GM19099 (cell line): Measurements from ENCODE around the gene ADIG.

Experiments used
- POLR2A ChIP-seq: IDR thresholded peaks from 3 replicates; pipeline ENCODE4 v1.6.1; 2011; ENCODE audit warnings: low read depth; ENCODE audit not compliant: insufficient read length; ENCODE audit errors: extremely low read depth

The ADIG gene

GRCh38 chr20:38588303-38588702 is 7.3 kb downstream of the ADIG start:
- no peak for TF ChIP-seq POLR2A

- TF ChIP-seq POLR2A, result no peak
These were observed 8.4 kb downstream of the ADIG start for GRCh38 chr20:38589351-38589750.

- TF ChIP-seq POLR2A, result no peak
These were observed 9.1 kb downstream of the ADIG start for GRCh38 chr20:38589967-38590675.

- TF ChIP-seq POLR2A, result no peak
These were observed 9.9 kb downstream of the ADIG start for GRCh38 chr20:38590676-38591473.

- TF ChIP-seq POLR2A, result no peak
These were observed 10.7 kb downstream of the ADIG start for GRCh38 chr20:38591474-38592410.

- no peak for TF ChIP-seq POLR2A
These were observed 18.4 kb downstream of the ADIG start for GRCh38 chr20:38599410-38599882.

- TF ChIP-seq POLR2A, result no peak
These were observed 19.1 kb downstream of the ADIG start for GRCh38 chr20:38600057-38600456.

GRCh38 chr20:38601216-38602184 is 20.5 kb downstream of the ADIG start, which contains the start of gene ARHGAP40:
TSS of gene ARHGAP40 (plus strand) at chr20:38601809.
- TF ChIP-seq POLR2A, result no peak

- no peak for TF ChIP-seq POLR2A
These were observed 21.2 kb downstream of the ADIG start for GRCh38 chr20:38602185-38602581.

- no peak for TF ChIP-seq POLR2A
These were observed 22.3 kb downstream of the ADIG start for GRCh38 chr20:38603286-38603685.

GRCh38 chr20:38604873-38605303 is 23.9 kb downstream of the ADIG start:
- TF ChIP-seq POLR2A, result no peak

GRCh38 chr20:38607351-38607750 is 26.4 kb downstream of the ADIG start:
- TF ChIP-seq POLR2A, result no peak

- TF ChIP-seq POLR2A, result no peak
These were observed 27.2 kb downstream of the ADIG start for GRCh38 chr20:38608188-38608587.

GRCh38 chr20:38609815-38610214 is 28.8 kb downstream of the ADIG start:
- no peak for TF ChIP-seq POLR2A
